MM.1S (cell line): ENCODE data around the gene KCNK16.

Experiments used
- EZH2 ChIP-seq: fragments of 300-600 bp; sonication (generic); optimal IDR thresholded peaks from 2 replicates; pipeline ENCODE3; 2017; ENCODE audit warnings: low read depth, mild to moderate bottlenecking, antibody characterized with exemption, low read length, mixed read lengths
- EZH2phosphoT487 ChIP-seq: fragments of 300-600 bp; sonication (generic); IDR thresholded peaks from 2 replicates; pipeline ENCODE4 v1.6.1; 2018; ENCODE audit warnings: antibody characterized with exemption, low read length
- TF ChIP-seq, protein P1 (sequence below): fragments of 300-600 bp; sonication (generic); IDR thresholded peaks from 2 replicates; pipeline ENCODE4 v1.5.1; 2016; ENCODE audit warnings: antibody characterized with exemption, low read length, mixed read lengths

DNA sequence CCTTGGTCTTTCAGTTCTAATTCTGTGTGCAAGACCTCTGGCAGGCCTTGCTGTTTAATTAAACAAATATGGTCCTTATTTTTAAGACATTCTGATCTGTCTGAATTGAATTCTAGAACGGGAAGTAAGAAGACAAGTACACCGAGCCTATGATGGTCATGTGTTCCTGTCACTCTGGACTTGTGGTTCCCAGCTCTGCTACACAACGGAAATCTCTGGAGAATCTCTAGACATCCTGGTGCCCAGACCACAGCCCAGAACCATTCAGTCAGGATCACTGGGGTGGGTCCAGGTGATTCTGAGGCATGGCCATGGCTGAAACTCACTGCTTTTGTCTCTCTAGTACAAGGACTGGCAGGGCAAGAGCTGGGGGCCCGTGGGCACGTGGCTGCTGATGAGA lies 15.9 kb upstream of the KCNK16 start:
- TF ChIP-seq, protein P1, sequence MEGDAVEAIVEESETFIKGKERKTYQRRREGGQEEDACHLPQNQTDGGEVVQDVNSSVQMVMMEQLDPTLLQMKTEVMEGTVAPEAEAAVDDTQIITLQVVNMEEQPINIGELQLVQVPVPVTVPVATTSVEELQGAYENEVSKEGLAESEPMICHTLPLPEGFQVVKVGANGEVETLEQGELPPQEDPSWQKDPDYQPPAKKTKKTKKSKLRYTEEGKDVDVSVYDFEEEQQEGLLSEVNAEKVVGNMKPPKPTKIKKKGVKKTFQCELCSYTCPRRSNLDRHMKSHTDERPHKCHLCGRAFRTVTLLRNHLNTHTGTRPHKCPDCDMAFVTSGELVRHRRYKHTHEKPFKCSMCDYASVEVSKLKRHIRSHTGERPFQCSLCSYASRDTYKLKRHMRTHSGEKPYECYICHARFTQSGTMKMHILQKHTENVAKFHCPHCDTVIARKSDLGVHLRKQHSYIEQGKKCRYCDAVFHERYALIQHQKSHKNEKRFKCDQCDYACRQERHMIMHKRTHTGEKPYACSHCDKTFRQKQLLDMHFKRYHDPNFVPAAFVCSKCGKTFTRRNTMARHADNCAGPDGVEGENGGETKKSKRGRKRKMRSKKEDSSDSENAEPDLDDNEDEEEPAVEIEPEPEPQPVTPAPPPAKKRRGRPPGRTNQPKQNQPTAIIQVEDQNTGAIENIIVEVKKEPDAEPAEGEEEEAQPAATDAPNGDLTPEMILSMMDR: no peak
- TF ChIP-seq EZH2: no peak
- TF ChIP-seq EZH2phosphoT487: no peak
